Activated T-cell treated with anti-CD3 and anti-CD28 coated beads, Interleukin-2, amount 50 U/mL, for 72 hours (primary cell): ENCODE data around the gene CALHM1. TPM values are rescaled to one million over a fixed set of nuclear protein-coding genes. Genes with fewer than 3 reads are reported as not detected.
"Not testable (repeated sequence)": the region's sequence is repeated elsewhere in the genome, so short reads cannot be mapped to it uniquely, and the experiment has no call there.

ENCODE experiments used
- ATAC-seq, 2 donors: fragments of 150-1000 bp; cut with Tn5 transposase; replicated peaks in 1 of 2; 2 replicates each; pipeline ENCODE4 v1.10.0; 2021; ENCODE audit warnings: moderate library complexity in 2 of 2, mild to moderate bottlenecking in 1 of 2
- DNase-seq, 2 donors: peaks; one replicate each; pipeline ENCODE4 v3.0.0; 2021 to 2022; ENCODE audit warnings: mixed read lengths in 1 of 2
- H3K27ac Mint-ChIP-seq: one replicate; pipeline ENCODE4 v1.8.0; 2022; ENCODE audit warnings: mild to moderate bottlenecking, moderate library complexity, mixed read lengths
- H3K27me3 Mint-ChIP-seq: one replicate; pipeline ENCODE4 v1.8.0; 2022; ENCODE audit warnings: low read depth, mixed read lengths
- H3K36me3 Mint-ChIP-seq, 2 donors: one replicate each; pipeline ENCODE4 v1.8.0; 2022; ENCODE audit warnings: mixed read lengths in 2 of 2, mild to moderate bottlenecking in 1 of 2; ENCODE audit not compliant: insufficient read depth in 2 of 2
- H3K4me1 Mint-ChIP-seq: one replicate; pipeline ENCODE4 v1.8.0; 2022; ENCODE audit warnings: low read depth, mixed read lengths
- H3K4me3 Mint-ChIP-seq, 2 donors: one replicate each; pipeline ENCODE4 v1.8.0; 2022; ENCODE audit warnings: mild to moderate bottlenecking in 2 of 2, mixed read lengths in 2 of 2, moderate library complexity in 2 of 2
- H3K9me3 Mint-ChIP-seq, 2 donors: one replicate each; pipeline ENCODE4 v1.8.0; 2022; ENCODE audit warnings: mixed read lengths in 2 of 2
- total RNA-seq, 2 donors: library from RNA; stranded (reverse); gene quantifications; one replicate each; pipeline ENCODE4 v1.2.3, GENCODE V29; 2022

CALHM1 gene
- not detected for total RNA-seq

GRCh38 chr10:103458720-103459119 is at the start of gene CALHM1:
TSS of gene CALHM1 (minus strand) at chr10:103458900. CDS start at chr10:103458751, 149 bp downstream.
- Mint-ChIP-seq H3K9me3 (no peaks in the 10 kb centered on the region), H3K4me3 (no peak within 1 kb of the TSS), H3K27me3 (no peaks in the 10 kb centered on the region), H3K27ac (no peak within 1 kb of the TSS), H3K36me3 (no peaks in the 10 kb centered on the region), H3K4me1 (no peaks in the 10 kb centered on the region)
- DNase-seq: no peak
- ATAC-seq: peak; percentile 26 to 56

- DNase-seq (no peak), ATAC-seq (no peak)
- Mint-ChIP-seq H3K36me3 (no peaks in the 10 kb centered on the region), H3K27ac (no peak overlapping the region), H3K4me1 (peaks cover 31% of the 10 kb centered on the region), H3K27me3 (peaks cover 49% of the 10 kb centered on the region), H3K4me3 (no peak overlapping the region), H3K9me3 (no peaks in the 10 kb centered on the region)
These were observed 48.8 kb upstream of the CALHM1 start for GRCh38 chr10:103507235-103508191.

- Mint-ChIP-seq H3K4me3 (no peak overlapping the region), H3K36me3 (no peaks in the 10 kb centered on the region), H3K27me3 (peaks cover 45% of the 10 kb centered on the region)
These were observed 47.4 kb upstream of the CALHM1 start for GRCh38 chr10:103506061-103506460.

GRCh38 chr10:103504181-103504783 is 45.6 kb upstream of the CALHM1 start:
- H3K36me3 Mint-ChIP-seq: no peaks in the 10 kb centered on the region
- peaks cover 54% of the 10 kb centered on the region for H3K4me1 Mint-ChIP-seq
- H3K27ac Mint-ChIP-seq: peak overlapping the region; percentile 11
- H3K9me3 Mint-ChIP-seq: no peaks in the 10 kb centered on the region
- DNase-seq (peak; percentile 57 to 70), ATAC-seq (peak; percentile 91 to 93)
- peaks cover 51% of the 10 kb centered on the region for H3K27me3 Mint-ChIP-seq
- H3K4me3 Mint-ChIP-seq: peak overlapping the region; percentile 16 to 21

More at GRCh38 chr10:103506061-103506460, 47.4 kb upstream of the CALHM1 start:
- Mint-ChIP-seq H3K4me1 (peaks cover 36% of the 10 kb centered on the region), H3K9me3 (no peaks in the 10 kb centered on the region), H3K27ac (no peak overlapping the region)
- ATAC-seq (no peak), DNase-seq (no peak)

GRCh38 chr10:103503777-103504176 is 45.1 kb upstream of the CALHM1 start:
- not testable (repeated sequence) for H3K9me3 Mint-ChIP-seq, DNase-seq, H3K27ac Mint-ChIP-seq, ATAC-seq, H3K36me3 Mint-ChIP-seq
- H3K4me1 Mint-ChIP-seq: peaks cover 56% of the 10 kb centered on the region
- H3K27me3 Mint-ChIP-seq: peaks cover 56% of the 10 kb centered on the region
- peak overlapping the region in 1 of 2 donors; percentile 16 for H3K4me3 Mint-ChIP-seq

- ATAC-seq: no peak
- DNase-seq: no peak
- no peak overlapping the region for H3K27ac Mint-ChIP-seq
- peaks cover 56% of the 10 kb centered on the region for H3K4me1 Mint-ChIP-seq
- no peaks in the 10 kb centered on the region for H3K36me3 Mint-ChIP-seq
- peaks cover 61% of the 10 kb centered on the region for H3K27me3 Mint-ChIP-seq
- H3K9me3 Mint-ChIP-seq: no peaks in the 10 kb centered on the region
- peak overlapping the region in 1 of 2 donors; percentile 38 for H3K4me3 Mint-ChIP-seq
These were observed 44.4 kb upstream of the CALHM1 start for GRCh38 chr10:103502849-103503660.

GRCh38 chr10:103501186-103501585 is 42.5 kb upstream of the CALHM1 start:
- H3K27me3 Mint-ChIP-seq: peaks cover 58% of the 10 kb centered on the region

GRCh38 chr10:103500481-103500880 is 41.8 kb upstream of the CALHM1 start:
- peak overlapping the region; percentile 43 to 60 for H3K4me3 Mint-ChIP-seq
- ATAC-seq: no peak

More at GRCh38 chr10:103501186-103501585, 42.5 kb upstream of the CALHM1 start:
- H3K4me1 Mint-ChIP-seq: peaks cover 47% of the 10 kb centered on the region
- no peaks in the 10 kb centered on the region for H3K9me3 Mint-ChIP-seq
- DNase-seq: no peak
- ATAC-seq: no peak
- H3K27ac Mint-ChIP-seq: no peak overlapping the region
- H3K36me3 Mint-ChIP-seq: no peaks in the 10 kb centered on the region
- H3K4me3 Mint-ChIP-seq: peak overlapping the region; percentile 43 to 60

GRCh38 chr10:103499881-103500280 is 41.2 kb upstream of the CALHM1 start:
- Mint-ChIP-seq H3K27me3 (peaks cover 68% of the 10 kb centered on the region), H3K9me3 (no peaks in the 10 kb centered on the region), H3K36me3 (no peaks in the 10 kb centered on the region), H3K4me3 (no peak overlapping the region), H3K27ac (no peak overlapping the region), H3K4me1 (peaks cover 47% of the 10 kb centered on the region)
- DNase-seq (no peak), ATAC-seq (no peak)

More at GRCh38 chr10:103500481-103500880, 41.8 kb upstream of the CALHM1 start:
- Mint-ChIP-seq H3K27me3 (peaks cover 62% of the 10 kb centered on the region), H3K4me1 (peaks cover 47% of the 10 kb centered on the region), H3K36me3 (no peaks in the 10 kb centered on the region), H3K9me3 (no peaks in the 10 kb centered on the region), H3K27ac (no peak overlapping the region)
- DNase-seq: no peak

- H3K27me3 Mint-ChIP-seq: peaks cover 74% of the 10 kb centered on the region
- DNase-seq (no peak), ATAC-seq (no peak)
- no peaks in the 10 kb centered on the region for H3K9me3 Mint-ChIP-seq
- H3K4me1 Mint-ChIP-seq: peaks cover 39% of the 10 kb centered on the region
- no peak overlapping the region for H3K4me3 Mint-ChIP-seq
- no peaks in the 10 kb centered on the region for H3K36me3 Mint-ChIP-seq
- no peak overlapping the region for H3K27ac Mint-ChIP-seq
These were observed 40.4 kb upstream of the CALHM1 start for GRCh38 chr10:103498936-103499638.

- no peaks in the 10 kb centered on the region for H3K9me3 Mint-ChIP-seq
- H3K36me3 Mint-ChIP-seq: no peaks in the 10 kb centered on the region
- no peak for DNase-seq
- no peak for ATAC-seq
- no peak overlapping the region for H3K4me3 Mint-ChIP-seq
- peaks cover 74% of the 10 kb centered on the region for H3K27me3 Mint-ChIP-seq
- peaks cover 32% of the 10 kb centered on the region for H3K4me1 Mint-ChIP-seq
- no peak overlapping the region for H3K27ac Mint-ChIP-seq
These were observed 38.6 kb upstream of the CALHM1 start for GRCh38 chr10:103497161-103497915.

GRCh38 chr10:103495321-103495720 is 36.6 kb upstream of the CALHM1 start:
- Mint-ChIP-seq H3K4me3 (peak overlapping the region; percentile 25 to 72), H3K27me3 (peaks cover 74% of the 10 kb centered on the region), H3K9me3 (no peaks in the 10 kb centered on the region), H3K27ac (no peak overlapping the region), H3K4me1 (peaks cover 40% of the 10 kb centered on the region), H3K36me3 (no peaks in the 10 kb centered on the region)
- DNase-seq (no peak), ATAC-seq (no peak)
